ENCODE results near the gene PRR19. TPM values are rescaled to one million over a fixed set of nuclear protein-coding genes. Genes with fewer than 3 reads are reported as not detected.

The PRR19 gene
- total RNA-seq, 1 donor from 2014 or later: 1.3 TPM

DNA sequence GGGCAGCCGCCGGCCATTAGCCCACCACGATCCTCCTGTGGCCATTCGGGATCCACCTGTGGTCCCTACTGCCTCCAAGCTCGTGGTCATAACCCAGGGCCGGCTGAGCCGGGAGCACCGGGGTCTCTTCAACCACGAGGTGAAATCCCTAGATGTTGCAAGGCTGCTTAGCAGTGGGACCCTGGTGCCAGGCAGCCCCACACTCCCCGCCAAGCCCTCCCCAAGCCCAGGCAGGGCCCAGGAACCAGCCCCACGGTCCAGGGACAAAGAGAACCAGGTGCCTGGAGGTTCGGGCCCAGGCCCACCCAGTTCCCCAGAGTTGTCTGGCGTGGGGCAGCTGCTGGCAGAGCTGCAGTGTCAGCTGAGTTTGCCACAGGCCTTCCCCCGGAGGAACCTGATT, 7.8 kb downstream of the PRR19 start:
- H3K27me3 ChIP-seq (ENCODE audit: insufficient read depth, low read length): peaks cover 9% of the 10 kb centered on the region
- H3K9me3 ChIP-seq (ENCODE audit: insufficient read depth, low read depth, low read length): no peaks in the 10 kb centered on the region
- no peak overlapping the region for H3K4me3 ChIP-seq (ENCODE audit: insufficient read depth, low read depth, low read length)
- DNase-seq (ENCODE audit: low read depth): no peak
- peaks cover 25% of the 10 kb centered on the region for H3K27me3 Mint-ChIP-seq (ENCODE audit: low read depth, unreplicated experiment)
- H3K79me2 ChIP-seq (ENCODE audit: insufficient read depth, low read length): no peaks in the 10 kb centered on the region
- H3K27ac ChIP-seq (ENCODE audit: low read depth, low read length): no peak overlapping the region
- peaks cover 3% of the 10 kb centered on the region for H3K4me1 ChIP-seq (ENCODE audit: insufficient read depth, low read length)
- H3K36me3 Mint-ChIP-seq (ENCODE audit: low read depth, unreplicated experiment): no peaks in the 10 kb centered on the region
- H4K20me1 ChIP-seq (ENCODE audit: insufficient read depth, low read length): no peaks in the 10 kb centered on the region
- H3K4me1 Mint-ChIP-seq (ENCODE audit: low read depth, unreplicated experiment): peaks cover 2% of the 10 kb centered on the region
- H3K9ac ChIP-seq (ENCODE audit: low read length): no peak overlapping the region
- H3K36me3 ChIP-seq (ENCODE audit: insufficient read depth, low read length): no peaks in the 10 kb centered on the region
- no peak overlapping the region for H3K4me3 Mint-ChIP-seq (ENCODE audit: unreplicated experiment)
- H3K9me3 Mint-ChIP-seq (ENCODE audit: unreplicated experiment): no peaks in the 10 kb centered on the region
- H3K27ac Mint-ChIP-seq (ENCODE audit: unreplicated experiment): no peak overlapping the region
- no peak for FAIRE-seq
- no peak for TF ChIP-seq EZH2 (IDR thresholded peaks at IDR 0.05; ENCODE audit: insufficient read depth, low read length)
- TF ChIP-seq, protein P1, sequence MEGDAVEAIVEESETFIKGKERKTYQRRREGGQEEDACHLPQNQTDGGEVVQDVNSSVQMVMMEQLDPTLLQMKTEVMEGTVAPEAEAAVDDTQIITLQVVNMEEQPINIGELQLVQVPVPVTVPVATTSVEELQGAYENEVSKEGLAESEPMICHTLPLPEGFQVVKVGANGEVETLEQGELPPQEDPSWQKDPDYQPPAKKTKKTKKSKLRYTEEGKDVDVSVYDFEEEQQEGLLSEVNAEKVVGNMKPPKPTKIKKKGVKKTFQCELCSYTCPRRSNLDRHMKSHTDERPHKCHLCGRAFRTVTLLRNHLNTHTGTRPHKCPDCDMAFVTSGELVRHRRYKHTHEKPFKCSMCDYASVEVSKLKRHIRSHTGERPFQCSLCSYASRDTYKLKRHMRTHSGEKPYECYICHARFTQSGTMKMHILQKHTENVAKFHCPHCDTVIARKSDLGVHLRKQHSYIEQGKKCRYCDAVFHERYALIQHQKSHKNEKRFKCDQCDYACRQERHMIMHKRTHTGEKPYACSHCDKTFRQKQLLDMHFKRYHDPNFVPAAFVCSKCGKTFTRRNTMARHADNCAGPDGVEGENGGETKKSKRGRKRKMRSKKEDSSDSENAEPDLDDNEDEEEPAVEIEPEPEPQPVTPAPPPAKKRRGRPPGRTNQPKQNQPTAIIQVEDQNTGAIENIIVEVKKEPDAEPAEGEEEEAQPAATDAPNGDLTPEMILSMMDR (IDR thresholded peaks at IDR 0.05; ENCODE audit: insufficient read depth, low read depth, low read length): no peak
- no peak overlapping the region for H3K4me2 ChIP-seq (ENCODE audit: low read length)
- H2AFZ ChIP-seq (ENCODE audit: low read depth, low read length): no peak overlapping the region

DNA sequence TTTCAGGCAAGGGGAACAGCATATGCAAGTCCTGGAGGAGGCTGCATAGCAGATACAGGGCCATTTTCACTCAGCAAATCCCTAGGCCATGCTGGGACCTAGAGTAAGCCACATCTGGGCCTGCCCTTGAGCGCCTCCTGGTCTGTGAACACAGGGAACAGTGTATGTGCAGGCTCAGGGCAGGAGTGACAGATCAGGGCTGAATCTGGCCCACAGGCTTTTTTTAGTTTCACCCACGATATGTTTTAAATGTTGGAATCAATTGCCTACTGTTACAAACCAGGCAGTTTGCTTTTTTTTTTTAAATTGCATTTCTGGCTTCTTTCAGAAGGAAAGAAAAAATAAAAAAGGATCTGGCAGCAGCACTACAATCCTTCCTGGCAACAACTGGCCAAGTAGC, 9.7 kb downstream of the PRR19 start:
- no peaks in the 10 kb centered on the region for H3K9me3 ChIP-seq (ENCODE audit: insufficient read depth, low read depth, low read length)
- H3K4me3 ChIP-seq (ENCODE audit: insufficient read depth, low read depth, low read length): no peak overlapping the region
- H3K27ac ChIP-seq (ENCODE audit: low read depth, low read length): no peak overlapping the region
- H3K27me3 Mint-ChIP-seq (ENCODE audit: low read depth, unreplicated experiment): peaks cover 33% of the 10 kb centered on the region
- H2AFZ ChIP-seq (ENCODE audit: low read depth, low read length): no peak overlapping the region
- no peak overlapping the region for H3K27ac Mint-ChIP-seq (ENCODE audit: unreplicated experiment)
- peaks cover 3% of the 10 kb centered on the region for H3K4me1 ChIP-seq (ENCODE audit: insufficient read depth, low read length)
- H3K36me3 ChIP-seq (ENCODE audit: insufficient read depth, low read length): no peaks in the 10 kb centered on the region
- H3K9ac ChIP-seq (ENCODE audit: low read length): no peak overlapping the region
- FAIRE-seq: no peak
- no peaks in the 10 kb centered on the region for H3K9me3 Mint-ChIP-seq (ENCODE audit: unreplicated experiment)
- H3K4me1 Mint-ChIP-seq (ENCODE audit: low read depth, unreplicated experiment): peaks cover 2% of the 10 kb centered on the region
- no peaks in the 10 kb centered on the region for H3K79me2 ChIP-seq (ENCODE audit: insufficient read depth, low read length)
- H3K4me2 ChIP-seq (ENCODE audit: low read length): no peak overlapping the region
- TF ChIP-seq, protein P1 (IDR thresholded peaks at IDR 0.05; ENCODE audit: insufficient read depth, low read depth, low read length): peak; percentile 4
- no peak for TF ChIP-seq EZH2 (IDR thresholded peaks at IDR 0.05; ENCODE audit: insufficient read depth, low read length)
- no peaks in the 10 kb centered on the region for H4K20me1 ChIP-seq (ENCODE audit: insufficient read depth, low read length)
- no peaks in the 10 kb centered on the region for H3K36me3 Mint-ChIP-seq (ENCODE audit: low read depth, unreplicated experiment)
- no peak for DNase-seq (ENCODE audit: low read depth)
- H3K27me3 ChIP-seq (ENCODE audit: insufficient read depth, low read length): peaks cover 9% of the 10 kb centered on the region
- peak overlapping the region; percentile 40 for H3K4me3 Mint-ChIP-seq (ENCODE audit: unreplicated experiment)

DNA sequence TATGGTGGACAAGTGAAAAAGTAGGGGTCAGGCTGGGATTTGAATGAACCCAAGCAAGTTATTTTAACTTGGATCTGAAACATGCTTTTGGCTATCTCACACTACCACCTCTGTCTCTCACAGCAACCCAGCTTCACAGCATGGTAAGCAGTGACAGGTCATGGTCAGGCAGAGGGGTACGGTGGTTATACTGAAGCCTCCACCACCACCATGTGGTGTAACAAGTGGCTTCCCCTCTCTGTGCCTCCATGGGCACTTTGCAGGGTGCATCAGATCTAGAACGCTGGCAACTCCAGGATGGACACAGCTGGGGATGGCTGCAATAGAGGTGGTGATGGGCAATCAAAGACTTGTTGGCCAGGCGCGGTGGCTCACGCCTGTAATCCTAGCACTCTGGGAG, 10.4 kb downstream of the PRR19 start:
- Histone ChIP-seq H3K9ac (ENCODE audit: low read length) (no peak overlapping the region), H3K4me2 (ENCODE audit: low read length) (no peak overlapping the region), H3K79me2 (ENCODE audit: insufficient read depth, low read length) (no peaks in the 10 kb centered on the region), H3K27ac (ENCODE audit: low read depth, low read length) (no peak overlapping the region), H3K9me3 (ENCODE audit: insufficient read depth, low read depth, low read length) (no peaks in the 10 kb centered on the region), H4K20me1 (ENCODE audit: insufficient read depth, low read length) (no peaks in the 10 kb centered on the region), H3K36me3 (ENCODE audit: insufficient read depth, low read length) (no peaks in the 10 kb centered on the region), H3K4me1 (ENCODE audit: insufficient read depth, low read length) (peaks cover 6% of the 10 kb centered on the region), H2AFZ (ENCODE audit: low read depth, low read length) (no peak overlapping the region), H3K4me3 (ENCODE audit: insufficient read depth, low read depth, low read length) (no peak overlapping the region), H3K27me3 (ENCODE audit: insufficient read depth, low read length) (peaks cover 9% of the 10 kb centered on the region)
- peak overlapping the region; percentile 83 for H3K4me3 Mint-ChIP-seq (ENCODE audit: unreplicated experiment)
- H3K27me3 Mint-ChIP-seq (ENCODE audit: low read depth, unreplicated experiment): peaks cover 39% of the 10 kb centered on the region
- no peaks in the 10 kb centered on the region for H3K9me3 Mint-ChIP-seq (ENCODE audit: unreplicated experiment)
- no peak overlapping the region for H3K27ac Mint-ChIP-seq (ENCODE audit: unreplicated experiment)
- peaks cover 2% of the 10 kb centered on the region for H3K4me1 Mint-ChIP-seq (ENCODE audit: low read depth, unreplicated experiment)
- no peaks in the 10 kb centered on the region for H3K36me3 Mint-ChIP-seq (ENCODE audit: low read depth, unreplicated experiment)
- FAIRE-seq (no peak), DNase-seq (ENCODE audit: low read depth) (no peak)
- TF ChIP-seq, protein P1 (IDR thresholded peaks at IDR 0.05; ENCODE audit: insufficient read depth, low read depth, low read length): no peak
- no peak for TF ChIP-seq EZH2 (IDR thresholded peaks at IDR 0.05; ENCODE audit: insufficient read depth, low read length)
